ENCODE results near the gene EPHB2.

The EPHB2 gene

DNA sequence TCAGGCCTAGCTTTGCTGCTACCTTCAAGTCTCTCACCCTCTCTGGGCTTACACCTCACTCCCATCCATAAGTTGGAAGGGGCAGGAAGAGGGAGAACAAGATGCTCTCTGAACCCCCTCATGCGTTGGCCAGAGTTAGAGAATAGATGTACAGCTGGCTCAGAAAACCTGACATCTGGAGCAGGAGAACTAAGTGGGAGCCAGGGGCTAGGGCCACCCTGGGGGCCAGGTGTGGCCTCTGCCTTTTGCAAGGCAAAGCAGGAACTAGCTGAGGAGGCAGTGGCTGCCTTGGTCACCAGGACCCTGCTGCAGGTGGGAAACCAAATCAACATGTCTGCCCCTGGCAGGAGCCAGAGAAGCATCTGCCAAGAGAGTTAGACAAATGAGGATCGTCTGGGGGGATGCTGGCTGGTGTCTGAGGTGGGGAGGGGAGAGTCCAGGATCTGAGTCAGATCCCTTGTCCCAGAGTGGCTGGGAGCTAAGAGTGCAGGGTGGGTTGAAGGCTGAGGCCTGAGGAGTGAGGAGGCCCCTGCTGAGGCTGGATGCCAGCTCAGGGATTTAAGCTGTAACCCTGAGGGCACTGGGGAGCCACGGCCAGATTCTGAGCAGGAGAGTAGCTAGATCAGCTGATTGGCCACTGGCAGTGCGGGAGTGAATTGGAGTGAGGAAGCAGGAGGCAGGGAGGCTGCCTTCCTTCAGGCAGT lies 115.0 kb downstream of the EPHB2 start:
- Histone ChIP-seq H3K23ac (ENCODE audit: low read depth, low read length, poor library complexity) (peak overlapping the region; percentile 12), H3K4ac (ENCODE audit: low read length) (no peak overlapping the region), H3K9me3 (replicated peaks in 1 of 2; ENCODE audit: control insufficient read depth in 2 of 2, insufficient read depth in 1 of 2, low read depth in 1 of 2, low read length in 2 of 2) (no peaks in the 10 kb centered on the region), H3K27me3 (ENCODE audit: control insufficient read depth in 3 of 3, insufficient read depth in 3 of 3, low read depth in 1 of 3, low read length in 3 of 3) (peaks cover 0 to 1% (median 0%) of the 10 kb centered on the region in 3 experiments), H3K4me3 (ENCODE audit: low read length in 2 of 2) (no peak overlapping the region), H2AFZ (ENCODE audit: low read length) (no peak overlapping the region), H3K79me1 (ENCODE audit: low read depth, low read length) (no peaks in the 10 kb centered on the region), H2AK5ac (ENCODE audit: low read depth, low read length) (no peak overlapping the region), H3K27ac (replicated peaks; ENCODE audit: low read length) (no peak overlapping the region), H4K8ac (ENCODE audit: low read depth, low read length) (no peak overlapping the region), H3K4me2 (ENCODE audit: insufficient read depth, low read length, poor library complexity, severe bottlenecking) (no peak overlapping the region), H2BK12ac (ENCODE audit: low read length) (no peak overlapping the region), H3K9ac (ENCODE audit: low read depth, low read length, poor library complexity) (no peak overlapping the region), H3K18ac (ENCODE audit: low read length) (peak overlapping the region; percentile 45), H3K14ac (ENCODE audit: low read length) (no peak overlapping the region), H3K36me3 (replicated peaks in 1 of 2; ENCODE audit: control insufficient read depth in 2 of 2, insufficient read depth in 2 of 2, low read length in 2 of 2) (no peaks in the 10 kb centered on the region), H2BK120ac (ENCODE audit: low read depth, low read length) (no peak overlapping the region), H2BK5ac (ENCODE audit: low read length) (no peak overlapping the region), H3K4me1 (ENCODE audit: control insufficient read depth in 2 of 2, insufficient read depth in 1 of 2, low read depth in 1 of 2, low read length in 2 of 2) (peaks cover 17 to 52% of the 10 kb centered on the region in 2 donors), H2BK15ac (ENCODE audit: low read length) (no peak overlapping the region), H4K91ac (ENCODE audit: low read depth, low read length, poor library complexity) (no peak overlapping the region)
- WGBS, 2 donors (ENCODE audit: extremely low coverage in 2 of 2, insufficient read length in 2 of 2, insufficient replicate concordance in 1 of 2), result no CpG with 5 or more reads among the region's 4 CpGs
- DNase-seq (ENCODE audit: low spot score), result no peak

DNA sequence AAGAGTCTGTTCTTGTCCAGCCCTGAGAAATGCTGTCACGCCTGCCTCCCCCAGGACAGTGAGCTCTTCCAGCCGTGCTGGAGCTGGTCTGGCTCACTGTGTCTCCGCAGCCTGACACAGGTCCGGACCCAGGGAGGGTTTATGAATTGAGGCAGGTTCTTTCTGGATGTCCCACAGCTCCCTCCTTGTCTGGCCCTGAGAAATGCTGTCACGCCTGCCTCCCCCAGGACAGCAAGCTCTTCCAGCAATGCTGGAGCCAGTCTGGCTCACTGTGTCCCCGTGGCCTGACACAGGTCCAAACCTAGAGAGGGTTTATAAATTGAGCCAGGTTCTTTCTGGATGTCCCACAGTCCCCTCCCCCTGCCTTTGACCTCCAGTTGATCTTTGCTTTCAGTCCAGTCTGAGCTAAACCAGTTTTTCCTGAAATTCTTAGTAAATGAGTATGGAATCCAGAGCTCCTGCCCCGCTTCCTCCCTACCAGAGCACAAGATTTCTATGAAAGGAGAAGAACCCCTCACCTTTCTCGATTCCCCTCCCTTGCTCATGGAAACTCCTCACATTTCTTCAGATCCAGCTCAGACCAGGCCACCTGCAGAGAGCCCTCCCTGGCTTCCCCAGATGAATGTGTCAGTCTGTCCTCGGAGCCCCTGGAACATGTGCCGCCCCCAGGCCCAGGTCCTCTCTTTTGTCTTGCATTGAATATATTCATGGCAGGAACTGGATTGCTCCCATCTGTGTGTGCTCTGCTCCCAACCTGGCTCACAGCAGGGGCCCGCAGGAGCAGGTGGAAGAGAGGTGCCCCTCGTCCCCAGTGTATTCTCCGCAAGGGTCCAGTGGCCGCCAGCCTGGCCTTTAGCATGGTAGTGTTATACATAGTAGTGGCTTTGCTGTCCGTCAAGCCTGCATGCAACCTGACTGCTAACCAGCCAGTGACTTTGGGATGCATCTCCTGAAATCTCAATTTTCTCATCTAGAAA lies 116.3 kb downstream of the EPHB2 start:
- Histone ChIP-seq H3K4me1 (ENCODE audit: control insufficient read depth in 2 of 2, insufficient read depth in 1 of 2, low read depth in 1 of 2, low read length in 2 of 2) (peaks cover 17 to 46% of the 10 kb centered on the region in 2 donors), H2BK12ac (ENCODE audit: low read length) (no peak overlapping the region), H3K27ac (replicated peaks; ENCODE audit: low read length) (no peak overlapping the region), H3K4me3 (ENCODE audit: low read length in 2 of 2) (peak overlapping the region in 1 of 2 donors; percentile 2), H3K79me1 (ENCODE audit: low read depth, low read length) (no peaks in the 10 kb centered on the region), H3K4ac (ENCODE audit: low read length) (no peak overlapping the region), H3K27me3 (ENCODE audit: control insufficient read depth in 3 of 3, insufficient read depth in 3 of 3, low read depth in 1 of 3, low read length in 3 of 3) (peaks cover 0 to 1% (median 0%) of the 10 kb centered on the region in 3 experiments), H3K18ac (ENCODE audit: low read length) (peak overlapping the region; percentile 40), H3K23ac (ENCODE audit: low read depth, low read length, poor library complexity) (no peak overlapping the region), H3K9me3 (replicated peaks in 1 of 2; ENCODE audit: control insufficient read depth in 2 of 2, insufficient read depth in 1 of 2, low read depth in 1 of 2, low read length in 2 of 2) (no peaks in the 10 kb centered on the region), H4K91ac (ENCODE audit: low read depth, low read length, poor library complexity) (no peak overlapping the region), H3K4me2 (ENCODE audit: insufficient read depth, low read length, poor library complexity, severe bottlenecking) (no peak overlapping the region), H3K14ac (ENCODE audit: low read length) (no peak overlapping the region), H3K9ac (ENCODE audit: low read depth, low read length, poor library complexity) (no peak overlapping the region), H3K36me3 (replicated peaks in 1 of 2; ENCODE audit: control insufficient read depth in 2 of 2, insufficient read depth in 2 of 2, low read length in 2 of 2) (no peaks in the 10 kb centered on the region), H4K8ac (ENCODE audit: low read depth, low read length) (no peak overlapping the region), H2AFZ (ENCODE audit: low read length) (peak overlapping the region; percentile 33), H2AK5ac (ENCODE audit: low read depth, low read length) (no peak overlapping the region), H2BK15ac (ENCODE audit: low read length) (no peak overlapping the region), H2BK120ac (ENCODE audit: low read depth, low read length) (no peak overlapping the region), H2BK5ac (ENCODE audit: low read length) (no peak overlapping the region)
- no CpG with 5 or more reads among the region's 15 CpGs for WGBS, 2 donors (ENCODE audit: extremely low coverage in 2 of 2, insufficient read length in 2 of 2, insufficient replicate concordance in 1 of 2)
- DNase-seq (ENCODE audit: low spot score), result no peak

DNA sequence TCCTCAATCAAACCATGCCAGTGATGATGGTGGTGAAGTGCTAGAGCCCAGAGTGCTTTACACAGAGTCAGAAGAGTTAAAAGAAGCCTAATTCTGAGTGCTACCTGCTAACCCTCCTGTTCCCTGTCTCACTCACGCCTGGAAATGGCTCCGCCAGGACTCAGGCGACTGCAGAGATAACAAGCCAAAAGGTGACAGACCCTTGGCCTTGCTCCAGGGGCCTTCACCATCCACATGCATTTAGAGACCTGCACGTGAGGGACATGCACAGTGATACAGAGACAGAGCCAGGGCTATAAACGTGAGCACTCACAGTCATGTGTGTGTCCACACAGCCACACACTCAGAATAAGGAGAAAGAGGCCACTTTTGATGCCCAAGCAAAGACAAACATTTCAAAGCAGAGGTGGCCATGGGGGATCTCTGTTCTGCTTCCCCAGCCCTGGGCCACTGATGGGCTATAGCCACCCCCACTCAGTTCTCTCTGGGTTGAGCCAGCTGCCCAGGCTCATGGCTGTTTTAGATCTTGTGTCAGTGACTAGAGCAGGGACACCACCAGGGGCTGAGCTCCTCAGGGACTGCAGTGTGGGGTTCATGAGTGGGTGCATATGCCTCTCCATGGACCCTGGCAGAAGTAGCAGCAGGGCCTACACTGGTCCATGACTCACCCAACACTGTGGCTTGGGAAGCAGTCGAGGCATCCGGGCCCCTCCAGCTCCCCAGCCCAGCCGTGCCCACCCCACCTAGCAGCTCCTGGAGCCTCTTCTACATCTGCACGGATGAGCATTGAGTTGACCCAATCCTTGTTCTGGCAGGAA lies 117.2 kb downstream of the EPHB2 start:
- no peak overlapping the region for H3K4me2 ChIP-seq (ENCODE audit: insufficient read depth, low read length, poor library complexity, severe bottlenecking)
- H2BK120ac ChIP-seq (ENCODE audit: low read depth, low read length), result no peak overlapping the region
- no peak overlapping the region for H3K23ac ChIP-seq (ENCODE audit: low read depth, low read length, poor library complexity)
- no peak overlapping the region for H3K4ac ChIP-seq (ENCODE audit: low read length)
- H3K9ac ChIP-seq (ENCODE audit: low read depth, low read length, poor library complexity), result peak overlapping the region; percentile 7
- H3K79me1 ChIP-seq (ENCODE audit: low read depth, low read length), result no peaks in the 10 kb centered on the region
- no peak overlapping the region for H3K4me3 ChIP-seq (ENCODE audit: low read length in 2 of 2)
- H2BK12ac ChIP-seq (ENCODE audit: low read length), result no peak overlapping the region
- H3K18ac ChIP-seq (ENCODE audit: low read length), result no peak overlapping the region
- no peak overlapping the region for H4K8ac ChIP-seq (ENCODE audit: low read depth, low read length)
- H3K27ac ChIP-seq (replicated peaks; ENCODE audit: low read length), result no peak overlapping the region
- no peak overlapping the region for H2BK5ac ChIP-seq (ENCODE audit: low read length)
- no CpG with 5 or more reads among the region's 9 CpGs for WGBS, 2 donors (ENCODE audit: extremely low coverage in 2 of 2, insufficient read length in 2 of 2, insufficient replicate concordance in 1 of 2)
- no peaks in the 10 kb centered on the region for H3K36me3 ChIP-seq (replicated peaks in 1 of 2; ENCODE audit: control insufficient read depth in 2 of 2, insufficient read depth in 2 of 2, low read length in 2 of 2)
- no peak for DNase-seq (ENCODE audit: low spot score)
- H2AK5ac ChIP-seq (ENCODE audit: low read depth, low read length), result peak overlapping the region; percentile 29
- peaks cover 0 to 1% (median 0%) of the 10 kb centered on the region in 3 experiments for H3K27me3 ChIP-seq (ENCODE audit: control insufficient read depth in 3 of 3, insufficient read depth in 3 of 3, low read depth in 1 of 3, low read length in 3 of 3)
- no peak overlapping the region for H2AFZ ChIP-seq (ENCODE audit: low read length)
- no peak overlapping the region for H4K91ac ChIP-seq (ENCODE audit: low read depth, low read length, poor library complexity)
- peaks cover 17 to 46% of the 10 kb centered on the region in 2 donors for H3K4me1 ChIP-seq (ENCODE audit: control insufficient read depth in 2 of 2, insufficient read depth in 1 of 2, low read depth in 1 of 2, low read length in 2 of 2)
- H3K9me3 ChIP-seq (replicated peaks in 1 of 2; ENCODE audit: control insufficient read depth in 2 of 2, insufficient read depth in 1 of 2, low read depth in 1 of 2, low read length in 2 of 2), result no peaks in the 10 kb centered on the region
- H2BK15ac ChIP-seq (ENCODE audit: low read length), result no peak overlapping the region
- no peak overlapping the region for H3K14ac ChIP-seq (ENCODE audit: low read length)

All from neuronal stem cell (in vitro differentiated cells).